GM20000 (cell line): ENCODE data around the gene LSM14B.

Source experiments
- DNase-seq: peaks from one replicate; pipeline ENCODE4 v3.0.0; 2012; ENCODE audit warnings: low spot score
- CTCF ChIP-seq: IDR thresholded peaks from 2 replicates; pipeline ENCODE4 v1.5.1; 2012; ENCODE audit warnings: mild to moderate bottlenecking, control low read depth; ENCODE audit errors: extremely low read depth, missing control alignments

The LSM14B gene

GRCh38 chr20:62135573-62136266 is 13.4 kb downstream of the LSM14B start:
- no peak for DNase-seq
- no peak for TF ChIP-seq CTCF

- DNase-seq: peak; percentile 71
- TF ChIP-seq CTCF: peak; percentile 74
Measured at GRCh38 chr20:62136283-62137091, 14.2 kb downstream of the LSM14B start.

GRCh38 chr20:62137092-62137384 is 14.8 kb downstream of the LSM14B start:
- no peak for DNase-seq
- no peak for TF ChIP-seq CTCF

GRCh38 chr20:62137478-62138203 is 15.4 kb downstream of the LSM14B start:
- DNase-seq: no peak
- no peak for TF ChIP-seq CTCF

GRCh38 chr20:62138204-62138543 is 15.9 kb downstream of the LSM14B start:
- no peak for DNase-seq
- TF ChIP-seq CTCF: no peak

- TF ChIP-seq CTCF: no peak
- DNase-seq: no peak
Measured at GRCh38 chr20:62138912-62139311, 16.6 kb downstream of the LSM14B start.

- no peak for DNase-seq
- TF ChIP-seq CTCF: no peak
Measured at GRCh38 chr20:62139636-62140035, 17.4 kb downstream of the LSM14B start.
